Progenitor cell of endocrine pancreas (in vitro differentiated cells): ENCODE measurements around the gene NFAT5. TPM values are rescaled to one million over a fixed set of nuclear protein-coding genes. Genes with fewer than 3 reads are reported as not detected.

ENCODE experiments used
- DNase-seq: peaks from one replicate; pipeline ENCODE4 v3.0.0; 2021; ENCODE audit warnings: low spot score; ENCODE audit not compliant: unreplicated experiment
- H3K27ac Mint-ChIP-seq: 2 replicates; pipeline ENCODE4 v1.8.0; 2021; ENCODE audit warnings: mild to moderate bottlenecking, moderate library complexity, mixed read lengths
- H3K27me3 Mint-ChIP-seq: 2 replicates; pipeline ENCODE4 v1.8.0; 2021; ENCODE audit warnings: mixed read lengths
- H3K36me3 Mint-ChIP-seq: 2 replicates; pipeline ENCODE4 v1.8.0; 2022; ENCODE audit warnings: mixed read lengths; ENCODE audit not compliant: insufficient read depth
- H3K4me1 Mint-ChIP-seq: 2 replicates; pipeline ENCODE4 v1.8.0; 2021; ENCODE audit warnings: low read depth, mixed read lengths
- H3K4me3 Mint-ChIP-seq: 2 replicates; pipeline ENCODE4 v1.8.0; 2021; ENCODE audit warnings: low read depth, mild to moderate bottlenecking, moderate library complexity, mixed read lengths
- H3K9me3 Mint-ChIP-seq: 2 replicates; pipeline ENCODE4 v1.8.0; 2021; ENCODE audit warnings: low read depth, mixed read lengths
- total RNA-seq: library from RNA; stranded (reverse); gene quantifications from 2 replicates; pipeline ENCODE4 v1.2.1, GENCODE V29; 2021
- TF ChIP-seq, protein P1 (sequence below): fragments of 200-600 bp; sonication (generic); IDR thresholded peaks from one replicate; pipeline ENCODE4 v1.5.0; 2021; ENCODE audit warnings: antibody characterized with exemption, mild to moderate bottlenecking; ENCODE audit not compliant: unreplicated experiment

NFAT5 gene
- total RNA-seq, 1 donor from 2014 or later = 41.2 TPM

DNA sequence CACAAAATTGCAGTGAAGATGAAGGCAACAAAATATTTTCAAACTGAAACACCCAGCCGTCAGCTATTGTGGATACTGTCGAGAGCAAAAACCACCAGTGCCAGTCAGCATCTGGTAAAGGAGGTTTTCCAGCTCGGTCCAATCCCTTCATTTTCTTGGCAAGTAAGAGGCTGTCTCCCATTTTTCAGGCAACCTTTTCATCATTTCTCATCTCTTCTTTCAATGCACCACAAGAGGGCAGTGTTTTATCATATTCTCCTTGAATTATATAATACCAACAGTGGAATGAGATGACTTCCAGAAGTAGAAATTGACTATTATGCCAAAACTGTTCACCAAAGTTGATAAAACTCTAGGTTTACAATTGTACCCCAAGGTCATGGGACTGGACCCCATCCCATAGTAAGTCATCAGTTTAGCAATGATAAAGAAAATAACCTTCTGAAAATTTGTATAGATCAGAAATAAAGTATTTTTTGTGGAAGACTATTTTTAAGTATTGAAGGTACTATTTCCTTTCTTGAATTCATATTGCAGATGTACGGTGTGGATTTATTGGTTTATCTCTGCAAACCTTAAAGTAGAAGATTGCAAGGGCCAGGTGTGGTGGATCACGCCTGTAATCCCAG lies 143.8 kb downstream of the NFAT5 start:
- Mint-ChIP-seq H3K27me3 (no peaks in the 10 kb centered on the region), H3K36me3 (peaks cover 7% of the 10 kb centered on the region), H3K9me3 (no peaks in the 10 kb centered on the region), H3K4me3 (no peak overlapping the region), H3K4me1 (peaks cover 3% of the 10 kb centered on the region), H3K27ac (no peak overlapping the region)
- DNase-seq = no peak
- TF ChIP-seq, protein P1, sequence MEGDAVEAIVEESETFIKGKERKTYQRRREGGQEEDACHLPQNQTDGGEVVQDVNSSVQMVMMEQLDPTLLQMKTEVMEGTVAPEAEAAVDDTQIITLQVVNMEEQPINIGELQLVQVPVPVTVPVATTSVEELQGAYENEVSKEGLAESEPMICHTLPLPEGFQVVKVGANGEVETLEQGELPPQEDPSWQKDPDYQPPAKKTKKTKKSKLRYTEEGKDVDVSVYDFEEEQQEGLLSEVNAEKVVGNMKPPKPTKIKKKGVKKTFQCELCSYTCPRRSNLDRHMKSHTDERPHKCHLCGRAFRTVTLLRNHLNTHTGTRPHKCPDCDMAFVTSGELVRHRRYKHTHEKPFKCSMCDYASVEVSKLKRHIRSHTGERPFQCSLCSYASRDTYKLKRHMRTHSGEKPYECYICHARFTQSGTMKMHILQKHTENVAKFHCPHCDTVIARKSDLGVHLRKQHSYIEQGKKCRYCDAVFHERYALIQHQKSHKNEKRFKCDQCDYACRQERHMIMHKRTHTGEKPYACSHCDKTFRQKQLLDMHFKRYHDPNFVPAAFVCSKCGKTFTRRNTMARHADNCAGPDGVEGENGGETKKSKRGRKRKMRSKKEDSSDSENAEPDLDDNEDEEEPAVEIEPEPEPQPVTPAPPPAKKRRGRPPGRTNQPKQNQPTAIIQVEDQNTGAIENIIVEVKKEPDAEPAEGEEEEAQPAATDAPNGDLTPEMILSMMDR = peak; percentile 70

- no peak overlapping the region for H3K4me3 Mint-ChIP-seq
- H3K4me1 Mint-ChIP-seq = peaks cover 3% of the 10 kb centered on the region
- no peaks in the 10 kb centered on the region for H3K27me3 Mint-ChIP-seq
- peak overlapping the region; percentile 37 for H3K27ac Mint-ChIP-seq
- TF ChIP-seq, protein P1 = no peak
- H3K9me3 Mint-ChIP-seq = no peaks in the 10 kb centered on the region
- DNase-seq = no peak
- H3K36me3 Mint-ChIP-seq = peaks cover 8% of the 10 kb centered on the region
Observed at GRCh38 chr16:69711115-69711740, 145.5 kb downstream of the NFAT5 start.

GRCh38 chr16:69712277-69712676 lies 146.5 kb downstream of the NFAT5 start:
- H3K27ac Mint-ChIP-seq = peak overlapping the region; percentile 62
- no peaks in the 10 kb centered on the region for H3K27me3 Mint-ChIP-seq
- peaks cover 13% of the 10 kb centered on the region for H3K36me3 Mint-ChIP-seq
- no peak overlapping the region for H3K4me3 Mint-ChIP-seq
- no peaks in the 10 kb centered on the region for H3K9me3 Mint-ChIP-seq
- TF ChIP-seq, protein P1 = no peak
- DNase-seq = no peak
- H3K4me1 Mint-ChIP-seq = no peaks in the 10 kb centered on the region

DNA sequence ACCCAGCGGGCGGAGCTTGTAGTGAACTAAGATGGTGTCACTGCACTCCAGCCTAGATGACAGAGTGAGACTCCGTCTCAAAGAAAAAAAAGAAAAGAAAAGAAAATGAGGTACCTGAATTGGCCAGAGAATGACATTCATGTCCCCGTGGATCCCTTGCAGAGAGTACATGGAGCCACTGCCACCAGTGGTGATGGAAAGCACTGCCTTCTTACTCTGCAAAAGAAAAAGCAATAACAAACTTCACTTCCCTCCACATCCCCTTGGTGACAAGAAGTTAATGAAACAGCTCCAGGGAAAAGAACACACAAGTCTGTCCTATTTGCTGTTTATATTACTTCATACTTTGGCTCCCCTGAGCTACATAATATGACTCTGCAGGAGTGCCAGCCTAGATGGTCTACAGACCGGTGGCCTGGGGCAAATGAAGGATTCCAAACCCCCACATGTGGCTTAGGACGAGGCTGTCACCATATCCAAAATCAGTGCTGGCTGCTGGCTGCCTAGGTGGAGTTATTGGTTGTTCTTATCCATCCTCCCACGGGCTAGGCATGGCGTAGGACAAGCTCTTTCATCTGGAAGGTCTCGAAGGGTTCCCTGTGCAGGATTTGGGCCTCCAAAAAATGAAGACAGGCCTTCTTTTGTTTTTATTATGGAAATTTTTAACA lies 147.3 kb downstream of the NFAT5 start:
- TF ChIP-seq, protein P1 = no peak
- no peak for DNase-seq
- peaks cover 16% of the 10 kb centered on the region for H3K36me3 Mint-ChIP-seq
- H3K4me1 Mint-ChIP-seq = no peaks in the 10 kb centered on the region
- peak overlapping the region; percentile 37 for H3K27ac Mint-ChIP-seq
- H3K4me3 Mint-ChIP-seq = no peak overlapping the region
- H3K27me3 Mint-ChIP-seq = no peaks in the 10 kb centered on the region
- H3K9me3 Mint-ChIP-seq = no peaks in the 10 kb centered on the region

DNA sequence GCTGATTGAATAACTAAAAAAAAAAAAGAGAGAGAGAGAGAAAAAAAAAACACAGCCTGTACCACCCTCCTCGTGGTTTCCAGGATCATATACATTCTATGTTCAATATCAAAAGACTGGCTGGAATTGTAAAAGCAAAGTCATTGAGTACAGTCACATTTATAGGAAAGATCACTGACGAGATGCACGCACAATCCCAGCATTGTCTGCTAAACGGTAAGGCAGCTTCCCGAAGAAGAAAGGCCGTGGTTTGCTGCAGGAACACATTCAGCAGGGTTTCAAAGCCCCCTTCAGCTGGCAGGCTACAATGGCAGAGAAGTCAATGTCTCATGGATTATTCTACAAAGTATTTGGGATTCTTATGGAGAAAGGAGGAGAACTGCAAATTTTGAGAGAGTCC lies 151.3 kb downstream of the NFAT5 start:
- TF ChIP-seq, protein P1 = no peak
- no peak overlapping the region for H3K4me3 Mint-ChIP-seq
- H3K27ac Mint-ChIP-seq = no peak overlapping the region
- peaks cover 7% of the 10 kb centered on the region for H3K4me1 Mint-ChIP-seq
- H3K27me3 Mint-ChIP-seq = no peaks in the 10 kb centered on the region
- H3K9me3 Mint-ChIP-seq = no peaks in the 10 kb centered on the region
- no peak for DNase-seq
- H3K36me3 Mint-ChIP-seq = peaks cover 18% of the 10 kb centered on the region
